GM12878 (cell line): Measurements from ENCODE around the gene ADCY9. TPM values are rescaled to one million over a fixed set of nuclear protein-coding genes. Genes with fewer than 3 reads are reported as not detected.
"Not testable (repeated sequence)": the region's sequence is repeated elsewhere in the genome, so short reads cannot be mapped to it uniquely, and the experiment has no call there.

Experiments
- ATAC-seq: fragments of 200-7000 bp; cut with Tn5 transposase; 3 replicates; pipeline ENCODE4 v1.9.1; 2020; ENCODE audit warnings: mild to moderate bottlenecking, moderate library complexity
- BruUV-seq: library from RNA; stranded (reverse); fragments of 400-500 nt; replicated peaks from 2 replicates; lab custom pipeline; 2021; lab: Mats Ljungman, UMichigan
- CTCF ChIA-PET: fragments of 300-600 bp; sonication (Branson Sonifier 250); formaldehyde crosslinking; extraction: SDS; loops from one replicate; lab custom pipeline; 2021; ENCODE audit warnings: inconsistent platforms; lab: Yijun Ruan, JAX
- POLR2A ChIA-PET: fragments of 350-600 bp; formaldehyde crosslinking; extraction: SDS; loops from one replicate; lab custom pipeline; 2021; ENCODE audit warnings: inconsistent platforms; lab: Charles Lee
- RAD21 ChIA-PET: fragments of 300-600 bp; sonication (Branson Sonifier 250); formaldehyde crosslinking; loops from one replicate; lab custom pipeline; 2023; ENCODE audit warnings: antibody characterized with exemption; ENCODE audit not compliant: unreplicated experiment; lab: Charles Lee
- SMC1A ChIA-PET: fragments of 300-600 bp; sonication (Branson Sonifier 250); formaldehyde crosslinking; loops from one replicate; lab custom pipeline; 2023; ENCODE audit not compliant: unreplicated experiment, uncharacterized antibody; lab: Charles Lee
- DNase-seq: peaks from one replicate; pipeline ENCODE4 v3.0.0-alpha.2; 2011; ENCODE audit warnings: low read depth, low spot score
- FAIRE-seq: peaks from 3 replicates; lab custom pipeline; 2011; peaks lifted over from hg19 to GRCh38; lab: Jason Lieb, UNC
- H2AFZ ChIP-seq: 2 replicates; pipeline ENCODE4 v1.6.0; 2011; ENCODE audit warnings: low read depth, low read length, control low read depth; ENCODE audit not compliant: control insufficient read depth
- H3K27ac ChIP-seq: 2 replicates; pipeline ENCODE4 v1.5.1; 2011; ENCODE audit warnings: control low read depth; ENCODE audit not compliant: control insufficient read depth, insufficient read depth
- H3K27me3 ChIP-seq, 2 experiments: replicated peaks in 1 of 2; 2 replicates each; pipeline versions ENCODE4 v1.6.0 to v1.6.1; 2011; ENCODE audit warnings: low read length in 1 of 2; ENCODE audit not compliant: control insufficient read depth in 2 of 2, insufficient read depth in 2 of 2
- H3K36me3 ChIP-seq, 2 experiments: 2 replicates each; pipeline ENCODE4 v1.5.1; 2011; ENCODE audit warnings: low read length in 1 of 2; ENCODE audit not compliant: control insufficient read depth in 2 of 2, insufficient read depth in 2 of 2
- H3K4me1 ChIP-seq: 2 replicates; pipeline ENCODE4 v1.6.1; 2011; ENCODE audit warnings: mild to moderate bottlenecking, low read length, moderate library complexity, mixed read lengths; ENCODE audit not compliant: control insufficient read depth, insufficient read depth
- H3K4me2 ChIP-seq: 2 replicates; pipeline ENCODE4 v1.6.0; 2011; ENCODE audit warnings: control low read depth; ENCODE audit not compliant: control insufficient read depth, insufficient read depth
- H3K4me3 ChIP-seq: fragments of 200-600 bp; sonication (generic); 2 replicates; pipeline ENCODE4 v1.5.1; 2016
- H3K79me2 ChIP-seq: 2 replicates; pipeline ENCODE4 v1.6.0; 2011; ENCODE audit warnings: low read length; ENCODE audit not compliant: control insufficient read depth, insufficient read depth
- H3K9ac ChIP-seq: 2 replicates; pipeline ENCODE4 v1.8.0; 2011; ENCODE audit warnings: low read length, control low read depth, mixed read lengths; ENCODE audit not compliant: control insufficient read depth, insufficient read depth
- H3K9me3 ChIP-seq: replicated peaks from 3 replicates; pipeline ENCODE4 v1.5.1; 2011; ENCODE audit warnings: mild to moderate bottlenecking, low read length; ENCODE audit not compliant: control insufficient read depth, insufficient read depth
- H4K20me1 ChIP-seq: 2 replicates; pipeline ENCODE4 v1.6.0; 2011; ENCODE audit not compliant: control insufficient read depth, insufficient read depth
- GABPA ChIP-seq: IDR thresholded peaks from 2 replicates; pipeline ENCODE4 v1.6.1; 2014; ENCODE audit warnings: antibody characterized with exemption, low read depth, mild to moderate bottlenecking, inconsistent platforms
- WGBS: methylation state at CpG from one replicate; pipeline ENCODE4 v1.1.6; 2016; ENCODE audit warnings: low lambda C conversion rate; ENCODE audit not compliant: insufficient replicate concordance, insufficient coverage; ENCODE audit errors: missing lambda C conversion rate; 5-methylcytosine and 5-hydroxymethylcytosine counted together
- in situ Hi-C: fragments of 300-500 bp; cut with MboI; formaldehyde crosslinking; loops from 9 replicates; pipeline ENCODE4 v1.14.3; 2018; ENCODE audit warnings: mixed read lengths
- intact Hi-C: fragments of 100-400 bp; cut with micrococcal nuclease; formaldehyde crosslinking; loops from one replicate; pipeline ENCODE4 v1.14.2; 2022; ENCODE audit not compliant: unreplicated experiment
- polyA plus RNA-seq, 11 experiments: library from polyadenylated mRNA; depleted of rRNA in 4 of 11; unstranded in 6 of 11; stranded (reverse) in 5 of 11; fragments of >200 nt; fragmentation: Nextera tagmentation in 4 of 11; fragmentation: Illumina TruSeq in 1 of 11; extraction: Ambion mirVana in 4 of 11; extraction: Trizol in 1 of 11; gene quantifications; 1 replicate in 1 of 11; 2 replicates in 10 of 11; pipeline versions ENCODE4 v1.2.1 to v1.2.3, GENCODE V29; 2011 to 2016; ENCODE audit warnings: inconsistent platforms in 2 of 11, missing spikeins in 2 of 11, low read depth in 1 of 11
- total RNA-seq, 4 experiments: library from RNA; depleted of rRNA in 3 of 4; stranded (reverse); fragments of >200 nt in 3 of 4; fragmentation: Illumina TruSeq in 1 of 4; extraction: Trizol in 1 of 4; gene quantifications; 2 replicates each; pipeline versions ENCODE4 v1.2.1 to v1.2.3, GENCODE V29; 2013 to 2021
- TF ChIP-seq, protein P1 (sequence below): IDR thresholded peaks from 2 replicates; pipeline ENCODE4 v1.6.1; 2011; ENCODE audit warnings: borderline replicate concordance, low read depth, mild to moderate bottlenecking, moderate library complexity, low read length; ENCODE audit not compliant: insufficient read depth, poor library complexity, severe bottlenecking

The ADCY9 gene
- total and polyA plus RNA-seq, 10 of the 15 experiments (the other 5 are each of a cell fraction or from before 2014, with no cell fraction given) = 0.09 to 0.41 (median 0.15) TPM; not detected in 3

DNA sequence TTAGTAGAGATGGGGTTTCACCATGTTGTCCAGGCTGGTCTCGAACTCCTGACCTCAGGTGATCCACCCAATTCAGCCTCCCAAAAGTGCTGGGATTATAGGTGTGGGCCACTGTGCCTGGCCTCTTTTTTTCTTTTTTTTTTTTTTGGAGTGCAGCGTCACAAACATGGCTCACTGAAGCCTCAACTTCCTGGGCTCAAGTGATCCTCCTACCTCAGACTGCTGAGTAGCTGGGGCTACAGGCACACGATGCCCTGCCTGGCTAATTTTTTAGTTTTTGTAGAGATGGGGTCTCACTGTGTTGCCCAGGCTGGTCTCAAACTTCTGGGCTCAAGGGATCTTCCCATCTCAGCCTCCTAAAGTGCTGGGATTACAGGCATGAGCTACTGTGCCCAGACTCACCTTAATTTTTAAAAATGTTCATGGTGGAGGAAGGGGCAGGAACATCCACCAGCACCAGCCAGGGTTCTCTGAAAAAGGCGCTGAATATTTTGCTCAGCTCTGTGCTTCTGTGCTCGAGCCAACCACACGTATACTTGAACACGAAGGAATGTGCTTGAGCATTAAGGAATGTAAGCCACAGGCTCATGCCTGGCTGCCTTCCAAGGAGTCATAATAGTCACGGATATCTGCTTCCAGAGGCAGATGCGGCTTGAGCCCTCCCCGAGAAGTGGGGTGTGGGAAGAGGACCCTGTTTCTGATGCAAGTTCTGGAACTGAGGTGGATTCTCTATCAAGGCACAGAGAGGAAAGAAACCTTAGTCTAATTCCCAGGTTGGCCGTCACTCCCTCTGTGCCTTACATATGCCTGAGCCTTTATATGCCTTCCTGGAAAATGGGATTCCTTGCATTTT is 170.3 kb downstream of the ADCY9 start (continued):
- TF ChIP-seq, protein P1, sequence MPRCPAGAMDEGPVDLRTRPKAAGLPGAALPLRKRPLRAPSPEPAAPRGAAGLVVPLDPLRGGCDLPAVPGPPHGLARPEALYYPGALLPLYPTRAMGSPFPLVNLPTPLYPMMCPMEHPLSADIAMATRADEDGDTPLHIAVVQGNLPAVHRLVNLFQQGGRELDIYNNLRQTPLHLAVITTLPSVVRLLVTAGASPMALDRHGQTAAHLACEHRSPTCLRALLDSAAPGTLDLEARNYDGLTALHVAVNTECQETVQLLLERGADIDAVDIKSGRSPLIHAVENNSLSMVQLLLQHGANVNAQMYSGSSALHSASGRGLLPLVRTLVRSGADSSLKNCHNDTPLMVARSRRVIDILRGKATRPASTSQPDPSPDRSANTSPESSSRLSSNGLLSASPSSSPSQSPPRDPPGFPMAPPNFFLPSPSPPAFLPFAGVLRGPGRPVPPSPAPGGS = no peak
- TF ChIP-seq GABPA = no peak
- TF ChIP-seq, all 136 proteins: peak for 0

DNA sequence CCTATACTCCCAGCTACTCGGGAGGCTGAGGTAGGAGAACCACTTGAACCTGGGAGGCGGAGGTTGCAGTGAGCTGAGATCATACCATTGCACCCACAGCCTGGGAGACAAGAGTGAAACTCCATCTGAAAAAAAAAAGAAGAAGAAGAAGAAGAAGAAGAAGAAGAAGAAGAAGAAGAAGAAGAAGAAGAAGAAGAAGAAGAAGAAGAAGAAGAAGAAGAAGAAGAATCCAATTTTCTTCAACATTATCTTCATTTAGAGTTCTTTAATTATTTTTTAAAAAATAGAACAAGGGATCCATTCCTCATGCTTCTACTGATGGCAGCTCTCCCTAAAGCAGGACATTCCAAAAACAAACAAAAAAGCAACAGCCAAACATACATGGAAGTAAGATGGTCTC is 171.8 kb downstream of the ADCY9 start:
- H3K4me1 ChIP-seq, H4K20me1 ChIP-seq, BruUV-seq, H3K9me3 ChIP-seq, intact Hi-C loops, in situ Hi-C loops, POLR2A ChIA-PET, FAIRE-seq, CTCF ChIA-PET, ATAC-seq, H3K79me2 ChIP-seq, H3K4me2 ChIP-seq, DNase-seq, H3K27ac ChIP-seq, H3K27me3 ChIP-seq, H3K36me3 ChIP-seq, H3K9ac ChIP-seq, H3K4me3 ChIP-seq, H2AFZ ChIP-seq, RAD21 ChIA-PET: not testable (repeated sequence)
- 48% methylated on average over 2 of the region's 2 CpGs for WGBS
- SMC1A ChIA-PET = interaction anchor here (0.6 to 0.9 kb wide), 2 partner anchors 18 to 233 kb away, joined by 3 read pairs; no protein-coding TSS in a partner anchor

DNA sequence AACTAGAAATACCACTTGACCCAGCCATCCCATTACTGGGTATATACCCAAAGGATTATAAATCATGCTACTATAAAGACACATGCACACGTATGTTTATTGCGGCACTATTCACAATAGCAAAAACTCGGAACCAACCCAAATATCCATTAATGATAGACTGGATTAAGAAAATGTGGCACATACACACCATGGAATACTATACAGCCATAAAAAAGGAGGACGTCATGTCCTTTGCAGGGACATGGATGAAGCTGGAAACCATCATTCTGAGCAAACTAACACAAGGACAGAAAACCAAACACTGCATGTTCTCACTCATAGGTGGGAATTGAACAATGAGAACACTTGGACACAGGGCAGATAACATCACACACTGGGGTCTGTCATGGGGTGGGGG is 174.1 kb downstream of the ADCY9 start:
- ATAC-seq, intact Hi-C loops, BruUV-seq, H3K9me3 ChIP-seq, H3K27me3 ChIP-seq, DNase-seq, in situ Hi-C loops, H3K4me1 ChIP-seq, H3K4me2 ChIP-seq, SMC1A ChIA-PET, H3K9ac ChIP-seq, H3K27ac ChIP-seq, H3K4me3 ChIP-seq, H3K79me2 ChIP-seq, CTCF ChIA-PET, POLR2A ChIA-PET, H3K36me3 ChIP-seq, FAIRE-seq, H4K20me1 ChIP-seq, RAD21 ChIA-PET, H2AFZ ChIP-seq: not testable (repeated sequence)
- 64% methylated on average over 3 of the region's 4 CpGs for WGBS
